Hepatocyte (in vitro differentiated cells): ENCODE measurements around the gene ITGB1. TPM values are rescaled to one million over a fixed set of nuclear protein-coding genes. Genes with fewer than 3 reads are reported as not detected.

Source experiments
- DNase-seq: peaks from one replicate; pipeline ENCODE4 v3.0.0-alpha.2; 2016; ENCODE audit warnings: low spot score
- H2AFZ ChIP-seq: fragments of 200-600 bp; sonication (generic); 2 replicates; pipeline ENCODE4 v1.6.0; 2016; ENCODE audit warnings: antibody characterized with exemption, mild to moderate bottlenecking
- H3K27ac ChIP-seq: fragments of 200-600 bp; sonication (generic); 2 replicates; pipeline ENCODE4 v1.5.1; 2016; ENCODE audit warnings: mild to moderate bottlenecking
- H3K27me3 ChIP-seq: fragments of 200-600 bp; sonication (generic); 2 replicates; pipeline ENCODE4 v1.6.1; 2016
- H3K36me3 ChIP-seq: fragments of 200-600 bp; sonication (generic); replicated peaks from 2 replicates; pipeline ENCODE4 v1.5.1; 2016; ENCODE audit warnings: low read depth; ENCODE audit not compliant: insufficient read depth
- H3K4me1 ChIP-seq: fragments of 200-600 bp; sonication (generic); 2 replicates; pipeline ENCODE4 v1.5.1; 2016; ENCODE audit warnings: mild to moderate bottlenecking, moderate library complexity; ENCODE audit not compliant: insufficient read depth
- H3K4me2 ChIP-seq: fragments of 200-600 bp; sonication (generic); 2 replicates; pipeline ENCODE4 v1.6.0; 2016
- H3K4me3 ChIP-seq: fragments of 200-600 bp; sonication (generic); 2 replicates; pipeline ENCODE4 v1.5.1; 2016; ENCODE audit warnings: mild to moderate bottlenecking
- H3K79me2 ChIP-seq: fragments of 200-600 bp; sonication (generic); 2 replicates; pipeline ENCODE4 v1.6.0; 2017; ENCODE audit warnings: mild to moderate bottlenecking
- H3K9me2 ChIP-seq: fragments of 200-600 bp; sonication (generic); replicated peaks from 2 replicates; pipeline ENCODE4 v1.6.0; 2017; ENCODE audit warnings: mild to moderate bottlenecking; ENCODE audit not compliant: insufficient read depth
- H3K9me3 ChIP-seq: fragments of 200-600 bp; sonication (generic); 2 replicates; pipeline ENCODE4 v1.5.1; 2016; ENCODE audit warnings: low read depth, mild to moderate bottlenecking
- H4K20me1 ChIP-seq: fragments of 200-600 bp; sonication (generic); 2 replicates; pipeline ENCODE4 v1.6.0; 2016; ENCODE audit warnings: mild to moderate bottlenecking; ENCODE audit not compliant: insufficient read depth, poor library complexity, severe bottlenecking
- CTCF ChIP-seq: fragments of 200-600 bp; sonication (generic); IDR thresholded peaks from 2 replicates; pipeline ENCODE4 v1.5.1; 2016; ENCODE audit warnings: antibody characterized with exemption, mild to moderate bottlenecking; ENCODE audit not compliant: poor library complexity
- EZH2 ChIP-seq: fragments of 200-600 bp; sonication (generic); IDR thresholded peaks from 2 replicates; pipeline ENCODE4 v1.6.1; 2016; ENCODE audit warnings: antibody characterized with exemption, mild to moderate bottlenecking, borderline replicate concordance
- EZH2phosphoT487 ChIP-seq: fragments of 200-600 bp; sonication (generic); IDR thresholded peaks from one replicate; pipeline ENCODE4 v1.6.1; 2018; ENCODE audit warnings: antibody characterized with exemption, mild to moderate bottlenecking, low read depth, moderate library complexity; ENCODE audit not compliant: unreplicated experiment, severe bottlenecking
- WGBS: methylation state at CpG from one replicate; pipeline ENCODE4 v1.1.6; 2016; ENCODE audit warnings: low lambda C conversion rate; ENCODE audit errors: missing lambda C conversion rate; 5-methylcytosine and 5-hydroxymethylcytosine counted together
- polyA plus RNA-seq: library from polyadenylated mRNA; unstranded; fragments of >200 nt; fragmentation: Nextera tagmentation; extraction: Ambion mirVana; gene quantifications from 2 replicates; pipeline ENCODE4 v1.2.1, GENCODE V29; 2016
- total RNA-seq: library from RNA; depleted of rRNA; stranded (reverse); fragments of >200 nt; gene quantifications from 2 replicates; pipeline ENCODE4 v1.2.3, GENCODE V29; 2014

Gene ITGB1
- total and polyA plus RNA-seq, 2 experiments from 2014 or later: 291 to 552 TPM

GRCh38 chr10:32985341-32985764, 27.3 kb upstream of the ITGB1 start:
- Histone ChIP-seq H3K27ac (peak overlapping the region; percentile 41), H3K36me3 (no peaks in the 10 kb centered on the region), H4K20me1 (no peaks in the 10 kb centered on the region), H3K27me3 (no peaks in the 10 kb centered on the region), H2AFZ (no peak overlapping the region), H3K4me2 (no peak overlapping the region), H3K79me2 (no peaks in the 10 kb centered on the region), H3K9me2 (no peaks in the 10 kb centered on the region), H3K9me3 (no peaks in the 10 kb centered on the region), H3K4me3 (no peak overlapping the region), H3K4me1 (peaks cover 18% of the 10 kb centered on the region)
- no peak for TF ChIP-seq EZH2phosphoT487
- no peak for DNase-seq
- WGBS: 56% methylated on average over 4 of the region's 4 CpGs

- Histone ChIP-seq H3K4me3 (no peak overlapping the region), H3K36me3 (no peaks in the 10 kb centered on the region), H3K4me2 (no peak overlapping the region), H3K9me2 (no peaks in the 10 kb centered on the region), H3K9me3 (no peaks in the 10 kb centered on the region), H3K27me3 (no peaks in the 10 kb centered on the region), H2AFZ (no peak overlapping the region), H3K79me2 (no peaks in the 10 kb centered on the region), H3K4me1 (peaks cover 23% of the 10 kb centered on the region), H3K27ac (peak overlapping the region; percentile 98), H4K20me1 (no peaks in the 10 kb centered on the region)
- DNase-seq: no peak
- TF ChIP-seq CTCF (no peak), EZH2phosphoT487 (no peak), EZH2 (no peak)
- WGBS: 89% methylated on average over 4 of the region's 4 CpGs
These were observed 26.1 kb upstream of the ITGB1 start for GRCh38 chr10:32984003-32984600.

GRCh38 chr10:32982911-32983909, 25.2 kb upstream of the ITGB1 start:
- Histone ChIP-seq H3K36me3 (no peaks in the 10 kb centered on the region), H3K27ac (peak overlapping the region; percentile 98), H3K9me3 (no peaks in the 10 kb centered on the region), H3K4me1 (peaks cover 23% of the 10 kb centered on the region), H3K27me3 (no peaks in the 10 kb centered on the region), H4K20me1 (no peaks in the 10 kb centered on the region), H3K79me2 (no peaks in the 10 kb centered on the region), H3K4me3 (no peak overlapping the region), H2AFZ (no peak overlapping the region), H3K4me2 (no peak overlapping the region), H3K9me2 (no peaks in the 10 kb centered on the region)
- no peak for TF ChIP-seq CTCF
- TF ChIP-seq EZH2: no peak
- TF ChIP-seq EZH2phosphoT487: no peak
- peak; percentile 52 for DNase-seq
- WGBS: 61% methylated on average over 4 of the region's 4 CpGs

- WGBS: 57% methylated on average over 9 of the region's 9 CpGs
- H3K4me3 ChIP-seq: no peak overlapping the region
- no peaks in the 10 kb centered on the region for H3K27me3 ChIP-seq
- peak overlapping the region; percentile 98 for H3K27ac ChIP-seq
- H4K20me1 ChIP-seq: no peaks in the 10 kb centered on the region
- TF ChIP-seq EZH2phosphoT487 (no peak), EZH2 (no peak), CTCF (no peak)
- DNase-seq: peak; percentile 19
- no peaks in the 10 kb centered on the region for H3K36me3 ChIP-seq
- H3K9me3 ChIP-seq: no peaks in the 10 kb centered on the region
- no peaks in the 10 kb centered on the region for H3K79me2 ChIP-seq
- H3K4me1 ChIP-seq: peaks cover 23% of the 10 kb centered on the region
- H2AFZ ChIP-seq: peak overlapping the region; percentile 6
- H3K4me2 ChIP-seq: no peak overlapping the region
- no peaks in the 10 kb centered on the region for H3K9me2 ChIP-seq
These were observed 24.3 kb upstream of the ITGB1 start for GRCh38 chr10:32982293-32982709.
